ENCODE data around the gene SPEG.

GRCh38 chr2:219490600-219491130 is 56.0 kb downstream of the SPEG start:
- TF ChIP-seq TSHZ2 (CRISPR knock-in tag; IDR thresholded peaks at IDR 0.05) (no peak), ZFP30 (CRISPR knock-in tag; IDR thresholded peaks at IDR 0.05) (no peak)

Measured in SK-N-SH treated with all-trans-retinoic acid at 6 μM for 48 hours (cell line).